HG02763 (cell line): ENCODE data around the gene TTC33.
"Not testable (repeated sequence)": the region's sequence is repeated elsewhere in the genome, so short reads cannot be mapped to it uniquely, and the experiment has no call there.

Experiments used
- ATAC-seq: cut with Tn5 transposase; IDR thresholded peaks from one replicate; pipeline ENCODE4 v1.9.1; 2021; ENCODE audit warnings: mild to moderate bottlenecking, moderate library complexity; ENCODE audit not compliant: unreplicated experiment

The TTC33 gene

DNA sequence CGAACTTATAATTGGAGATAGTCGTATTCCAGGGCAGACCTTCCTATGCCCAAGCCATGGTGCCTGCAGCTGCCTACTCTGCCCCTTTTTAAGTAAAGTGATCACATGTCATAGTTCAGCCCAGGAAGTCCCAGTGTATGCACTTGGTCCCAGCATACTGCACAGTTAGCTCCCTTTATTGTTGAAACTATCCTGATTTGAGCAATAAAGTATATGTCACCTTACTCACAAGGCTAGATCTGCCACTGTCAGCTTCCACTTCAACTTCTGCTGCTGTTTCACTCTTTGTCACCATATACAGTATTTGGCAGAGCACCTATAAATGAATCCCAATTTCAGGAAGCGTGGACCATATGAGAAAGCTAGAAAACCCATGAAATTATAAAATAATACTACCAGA lies 179.8 kb downstream of the TTC33 start:
- no peak for ATAC-seq

DNA sequence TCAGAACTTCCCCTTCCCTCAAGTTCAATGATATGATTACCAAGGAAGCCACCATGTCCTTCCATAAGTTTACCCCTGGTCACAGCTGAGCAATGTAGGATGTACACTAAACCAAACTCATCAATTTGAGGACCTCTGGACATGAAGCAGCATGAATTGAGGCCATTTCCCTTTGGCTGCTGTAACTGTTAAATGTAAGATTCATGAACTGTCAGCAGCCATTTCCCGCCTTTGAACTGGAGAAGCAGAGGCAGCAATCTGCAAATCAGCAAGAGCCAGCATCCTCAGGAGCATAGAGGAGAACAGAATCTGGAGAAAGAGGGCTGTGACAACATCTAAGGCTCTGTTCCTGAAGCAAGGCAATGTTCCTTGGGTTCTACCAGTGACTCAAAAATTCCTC lies 180.3 kb downstream of the TTC33 start:
- no peak for ATAC-seq

DNA sequence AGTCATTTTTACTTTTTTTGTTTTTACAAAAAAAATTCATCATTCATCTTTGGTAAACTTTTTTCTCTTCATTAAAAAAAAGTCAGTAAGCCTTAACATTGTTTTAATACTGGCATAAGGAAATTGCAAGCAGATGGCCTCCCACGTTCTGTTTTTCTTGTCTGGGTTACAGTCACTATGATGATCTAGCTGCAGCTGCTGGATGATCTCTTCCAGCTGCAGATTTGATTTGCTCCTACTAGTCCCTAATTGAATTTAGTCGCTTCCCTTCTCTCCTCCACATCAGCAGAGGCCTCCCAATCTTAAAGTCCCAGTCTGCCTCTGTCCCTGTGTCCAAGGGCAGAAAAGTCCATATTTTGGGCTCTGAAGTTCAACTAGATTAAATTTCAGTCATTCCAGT lies 182.8 kb downstream of the TTC33 start:
- ATAC-seq, result no peak

DNA sequence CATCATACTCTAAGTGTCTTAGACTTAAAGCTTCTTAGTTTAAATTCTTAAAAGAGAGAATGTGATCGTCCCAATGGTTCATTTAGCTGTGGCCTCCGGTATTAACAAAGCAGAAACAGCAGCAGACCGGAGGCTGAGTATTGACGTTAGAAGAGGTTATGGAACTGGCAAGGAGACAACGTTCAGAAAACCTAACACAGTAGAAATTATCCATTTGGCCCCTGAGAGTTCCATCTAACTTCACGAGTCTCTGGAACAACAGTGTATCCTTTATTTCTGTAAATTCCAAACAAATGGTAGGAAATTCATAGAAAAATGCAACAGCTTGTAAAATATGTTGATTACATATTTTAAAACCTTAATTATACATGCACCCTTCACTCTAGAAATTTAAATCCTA lies 183.4 kb downstream of the TTC33 start:
- ATAC-seq, result no peak

DNA sequence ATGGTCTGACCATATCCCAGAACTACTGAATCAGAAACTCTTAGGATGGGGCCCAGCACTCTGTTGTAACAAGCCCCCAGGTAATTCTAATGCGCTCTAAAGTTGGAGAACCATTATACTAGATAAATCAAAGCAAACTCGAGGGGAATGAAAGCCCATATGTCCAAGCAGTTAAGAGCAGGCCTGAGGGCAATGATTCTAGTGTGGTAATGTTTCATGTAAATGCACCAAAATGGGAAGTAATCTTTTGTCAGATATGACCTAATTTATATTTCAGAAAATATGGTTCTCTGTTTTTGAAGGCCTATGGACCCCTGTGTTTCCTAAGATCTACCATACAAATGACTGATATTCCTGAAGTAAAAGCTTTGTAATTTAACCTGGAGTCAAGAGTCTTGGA lies 184.0 kb downstream of the TTC33 start:
- ATAC-seq, result no peak

DNA sequence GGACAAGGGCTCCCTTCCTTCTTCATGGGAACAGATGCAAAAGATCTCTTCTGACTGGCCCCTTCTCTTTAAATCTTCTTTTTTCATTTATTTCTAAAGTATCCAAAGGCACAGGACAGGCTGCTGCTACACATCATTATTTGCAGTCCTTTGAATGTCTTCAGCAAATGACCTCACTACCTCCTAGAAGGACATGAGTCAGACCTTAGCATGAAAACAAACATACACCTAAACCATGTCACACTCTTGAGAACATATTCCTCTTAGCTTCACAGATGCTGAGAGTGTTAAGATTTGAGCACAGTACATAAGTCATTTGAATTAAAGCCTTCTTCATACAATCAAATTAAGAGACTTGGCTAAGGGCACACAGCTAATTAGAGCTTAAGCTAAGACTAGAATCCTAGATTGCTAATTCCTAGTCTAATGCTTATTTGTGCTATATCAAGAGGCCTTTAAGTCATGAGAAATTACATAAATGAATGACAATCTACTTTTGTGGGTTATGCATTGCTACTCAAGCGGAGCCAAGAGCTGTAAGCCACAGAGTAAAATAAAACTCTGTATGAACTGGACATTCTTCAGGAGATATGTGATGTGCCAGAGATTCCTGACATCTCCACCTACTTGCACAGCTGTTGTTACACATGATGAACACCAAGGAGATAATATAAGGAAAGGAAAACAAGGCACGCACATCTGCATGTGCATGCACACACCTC lies 185.2 kb downstream of the TTC33 start:
- ATAC-seq, result peak; percentile 73

DNA sequence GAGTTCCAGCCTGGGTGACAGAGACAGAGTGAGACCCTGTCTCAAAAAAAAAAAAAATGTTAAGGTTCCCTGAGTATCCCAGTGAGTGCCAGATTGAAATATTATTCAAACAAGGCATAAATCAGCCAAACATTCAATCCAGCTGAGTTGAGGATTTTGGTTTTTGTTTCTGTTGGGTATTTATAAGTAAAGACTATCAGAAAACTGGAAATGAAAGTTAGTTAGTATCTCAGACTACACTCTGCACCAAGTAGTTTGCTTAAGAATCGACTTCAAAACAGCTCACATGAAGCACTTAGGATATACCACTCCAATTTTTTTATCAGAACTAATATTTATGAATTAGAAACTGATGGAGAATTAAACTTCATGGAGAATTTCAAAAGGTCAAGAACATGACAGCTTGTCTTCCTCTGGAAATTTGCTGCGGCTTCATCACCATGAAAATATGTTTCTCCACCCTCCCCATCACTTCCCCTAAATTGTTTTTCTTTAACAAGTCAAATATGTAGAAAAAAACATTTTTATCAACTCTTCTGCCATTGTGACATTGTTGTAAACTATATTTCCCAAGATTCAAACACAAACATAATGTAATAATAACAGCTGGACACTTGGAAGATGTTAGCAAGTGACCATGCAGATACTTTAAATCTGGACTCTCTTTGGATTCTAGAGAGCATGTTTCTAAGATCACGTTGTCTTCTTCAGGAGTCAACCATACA lies 186.1 kb downstream of the TTC33 start:
- ATAC-seq, result peak; percentile 61

DNA sequence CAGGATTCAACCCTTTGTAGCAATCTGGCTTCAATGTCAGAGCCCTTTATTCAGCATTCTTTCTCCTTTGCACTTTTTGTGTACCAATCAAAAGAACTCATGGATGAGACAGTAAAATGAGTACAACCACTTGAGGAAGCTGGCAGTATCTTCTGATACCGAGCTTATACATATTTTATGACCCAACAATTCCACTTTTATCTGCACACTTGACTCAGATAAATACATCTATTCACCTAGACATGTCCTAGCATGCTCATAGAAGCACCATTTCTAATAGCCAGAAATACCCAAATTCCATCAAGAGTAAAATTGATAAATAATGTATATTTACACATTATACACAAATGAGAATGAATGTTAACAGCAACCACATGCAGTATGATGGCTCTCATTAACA lies 187.2 kb downstream of the TTC33 start:
- no peak for ATAC-seq

DNA sequence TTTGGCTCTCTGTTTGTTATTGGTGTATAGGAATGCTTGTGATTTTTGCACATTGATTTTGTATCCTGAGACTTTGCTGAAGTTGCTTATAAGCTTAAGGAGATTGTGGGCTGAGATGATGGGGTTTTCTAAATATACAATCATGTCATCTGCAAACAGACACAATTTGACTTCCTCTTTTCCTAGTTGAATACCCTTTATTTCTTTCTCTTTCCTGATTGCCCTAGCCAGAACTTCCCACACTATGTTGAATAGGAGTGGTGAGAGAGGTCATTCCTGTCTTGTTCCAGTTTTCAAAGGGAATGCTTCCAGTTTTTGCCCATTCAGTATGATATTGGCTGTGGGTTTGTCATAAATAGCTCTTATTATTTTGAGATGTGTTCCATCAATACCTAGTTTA lies 192.6 kb downstream of the TTC33 start:
- not testable (repeated sequence) for ATAC-seq

DNA sequence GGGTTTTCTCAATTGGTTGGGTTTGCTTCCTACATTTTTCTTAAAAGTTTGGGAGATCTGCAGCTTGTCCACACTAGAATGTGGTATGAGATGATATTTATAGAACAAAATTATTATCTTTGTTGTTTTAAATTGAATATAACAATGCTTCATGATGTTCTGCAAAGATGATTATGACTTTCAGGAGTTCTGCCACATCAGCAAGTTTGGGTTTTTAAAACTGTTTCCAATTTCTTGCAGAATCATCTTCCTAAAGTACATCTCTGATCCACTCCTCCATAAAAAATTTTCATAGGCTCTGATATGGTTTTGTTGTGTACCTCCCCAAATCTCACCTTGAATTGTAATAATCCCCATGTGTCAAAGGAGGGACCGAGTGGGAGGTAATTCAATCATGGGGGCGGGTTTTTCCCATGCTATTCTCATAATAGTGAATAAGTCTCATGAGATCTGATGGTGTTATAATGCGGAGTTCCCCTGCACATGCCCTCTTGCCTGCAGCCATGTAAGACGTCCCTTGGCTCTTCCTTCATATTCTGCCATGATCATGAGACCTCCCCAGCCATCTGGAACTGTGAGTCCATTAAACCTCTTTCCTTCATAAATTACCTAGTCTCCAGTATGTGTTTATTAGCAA lies 195.2 kb downstream of the TTC33 start:
- no peak for ATAC-seq

DNA sequence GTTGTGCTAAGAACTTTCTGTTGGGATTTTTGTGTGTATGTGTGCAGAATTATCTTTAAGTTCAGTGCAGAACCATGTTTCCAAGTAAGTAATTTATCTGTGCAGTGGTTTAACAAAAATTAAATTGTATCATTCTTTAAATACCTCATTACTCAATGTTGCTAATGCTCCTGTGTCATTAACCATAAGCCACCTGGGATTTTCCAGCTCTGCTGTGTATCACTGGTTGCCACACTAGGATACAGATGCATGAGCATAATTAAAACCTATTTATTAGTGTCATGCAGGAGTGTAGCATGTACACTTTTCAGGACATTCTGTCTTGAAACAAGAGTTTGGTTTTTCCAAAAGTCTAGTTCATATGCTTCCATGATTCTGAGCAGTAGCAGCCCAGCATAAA lies 196.5 kb downstream of the TTC33 start:
- ATAC-seq, result no peak

DNA sequence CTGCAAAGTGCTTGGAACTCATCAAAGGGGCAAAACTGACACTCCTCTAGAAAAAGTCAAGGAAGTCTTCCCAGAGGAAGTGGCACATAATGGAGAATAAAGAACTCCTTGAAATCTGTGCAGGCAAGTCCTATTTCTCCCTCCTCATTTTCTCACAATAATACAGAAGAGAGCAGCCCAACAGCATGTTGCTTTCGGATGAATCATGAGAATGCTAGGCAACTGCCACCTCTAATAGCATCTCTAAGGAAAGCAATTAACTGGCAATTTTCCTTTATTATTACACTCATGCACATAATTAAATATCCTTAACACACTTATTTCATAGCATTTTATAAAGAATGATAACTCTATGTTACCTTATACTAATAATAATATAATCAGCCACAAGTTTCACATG lies 198.3 kb downstream of the TTC33 start:
- ATAC-seq, result no peak

DNA sequence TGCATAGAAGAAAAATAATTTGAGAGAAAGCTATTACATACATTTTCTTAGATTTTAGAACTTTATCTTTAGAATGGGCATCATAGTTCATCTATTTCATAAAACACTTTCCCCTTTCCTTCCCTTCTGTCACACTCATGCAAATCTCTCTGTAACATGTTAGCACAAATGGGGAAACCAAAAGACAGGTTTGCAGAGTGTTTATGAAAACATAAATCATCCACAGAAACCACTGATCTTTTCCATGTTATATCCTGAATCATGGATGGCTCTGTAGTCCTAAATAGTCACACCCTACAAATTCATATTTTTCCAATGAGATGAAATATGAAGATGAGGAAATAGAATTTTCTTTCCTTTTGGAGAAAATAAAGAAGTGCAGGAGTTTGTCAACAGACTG lies 198.9 kb downstream of the TTC33 start:
- ATAC-seq, result no peak

DNA sequence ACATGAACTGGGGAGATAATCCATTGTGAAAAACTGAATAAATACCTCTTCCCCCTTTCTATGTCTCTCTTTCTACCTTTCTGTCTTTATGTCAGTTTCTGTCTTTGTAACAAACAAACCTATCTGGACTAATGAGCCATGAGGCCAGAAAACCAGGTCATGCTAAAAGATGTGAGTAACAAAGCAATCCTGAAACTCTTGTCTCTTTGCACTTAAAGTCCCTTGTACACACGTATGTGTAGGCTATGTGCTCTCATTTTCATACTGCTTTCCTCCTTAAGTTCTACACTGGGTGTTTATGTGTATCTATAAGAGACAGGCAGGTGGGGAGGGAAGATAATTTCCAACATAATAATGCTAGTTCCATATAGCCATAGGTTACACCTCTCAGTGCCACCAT lies 199.9 kb downstream of the TTC33 start:
- ATAC-seq, result no peak

DNA sequence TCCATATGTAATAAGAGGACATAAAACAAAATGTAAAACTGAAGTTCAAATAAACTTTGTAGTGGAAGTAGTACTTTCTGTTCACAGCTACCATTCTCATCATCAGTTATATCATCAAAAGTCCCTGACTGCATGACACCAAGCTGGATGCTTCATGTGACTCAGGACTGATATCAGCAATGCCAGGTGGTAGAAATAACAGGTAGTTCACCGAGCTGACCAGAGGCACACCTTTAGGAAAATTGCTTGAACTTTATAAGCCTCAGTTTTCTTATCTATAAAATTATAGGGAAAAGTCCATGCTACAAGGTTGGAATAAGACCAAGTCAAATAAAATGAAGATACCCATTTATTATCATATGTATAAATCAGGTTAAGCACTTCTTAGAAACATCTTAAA lies 200.9 kb downstream of the TTC33 start:
- ATAC-seq, result no peak

DNA sequence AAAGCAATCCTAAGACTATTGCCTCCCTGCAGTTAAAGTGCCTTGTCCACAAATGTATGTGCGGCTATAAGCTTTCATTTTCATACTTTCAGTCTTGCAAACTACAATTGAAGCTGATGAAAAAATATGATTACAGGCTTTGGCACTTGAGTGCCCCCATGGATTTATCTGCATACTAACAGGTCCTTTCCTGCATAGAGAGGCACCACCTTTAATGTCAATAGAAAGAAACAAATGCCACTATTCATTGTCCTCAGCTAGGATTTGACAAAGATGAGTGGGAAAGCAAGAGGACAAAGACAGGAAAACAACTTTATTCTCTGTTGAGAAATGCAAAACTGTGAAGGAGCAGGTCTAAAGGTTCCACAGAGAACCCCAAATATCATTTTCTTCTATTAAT lies 201.7 kb downstream of the TTC33 start:
- no peak for ATAC-seq

DNA sequence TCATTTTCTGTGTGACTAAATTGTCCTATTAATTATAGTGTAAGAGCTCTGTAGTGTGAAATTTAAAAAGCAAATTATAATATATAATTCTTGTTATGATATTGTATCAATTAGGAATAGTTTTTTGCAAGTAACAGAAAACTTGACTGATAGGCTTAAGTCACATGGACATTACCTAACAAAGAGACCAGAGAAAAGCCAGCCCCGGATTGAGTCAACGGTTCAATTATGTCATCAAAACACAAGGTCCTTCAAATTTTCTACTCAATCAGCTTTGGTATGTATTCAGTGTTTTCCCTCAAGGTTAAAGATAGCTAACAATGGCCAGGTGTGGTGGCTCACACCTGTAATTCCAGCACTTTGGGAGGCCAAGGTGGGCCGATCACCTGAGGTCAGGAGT lies 202.8 kb downstream of the TTC33 start:
- no peak for ATAC-seq

DNA sequence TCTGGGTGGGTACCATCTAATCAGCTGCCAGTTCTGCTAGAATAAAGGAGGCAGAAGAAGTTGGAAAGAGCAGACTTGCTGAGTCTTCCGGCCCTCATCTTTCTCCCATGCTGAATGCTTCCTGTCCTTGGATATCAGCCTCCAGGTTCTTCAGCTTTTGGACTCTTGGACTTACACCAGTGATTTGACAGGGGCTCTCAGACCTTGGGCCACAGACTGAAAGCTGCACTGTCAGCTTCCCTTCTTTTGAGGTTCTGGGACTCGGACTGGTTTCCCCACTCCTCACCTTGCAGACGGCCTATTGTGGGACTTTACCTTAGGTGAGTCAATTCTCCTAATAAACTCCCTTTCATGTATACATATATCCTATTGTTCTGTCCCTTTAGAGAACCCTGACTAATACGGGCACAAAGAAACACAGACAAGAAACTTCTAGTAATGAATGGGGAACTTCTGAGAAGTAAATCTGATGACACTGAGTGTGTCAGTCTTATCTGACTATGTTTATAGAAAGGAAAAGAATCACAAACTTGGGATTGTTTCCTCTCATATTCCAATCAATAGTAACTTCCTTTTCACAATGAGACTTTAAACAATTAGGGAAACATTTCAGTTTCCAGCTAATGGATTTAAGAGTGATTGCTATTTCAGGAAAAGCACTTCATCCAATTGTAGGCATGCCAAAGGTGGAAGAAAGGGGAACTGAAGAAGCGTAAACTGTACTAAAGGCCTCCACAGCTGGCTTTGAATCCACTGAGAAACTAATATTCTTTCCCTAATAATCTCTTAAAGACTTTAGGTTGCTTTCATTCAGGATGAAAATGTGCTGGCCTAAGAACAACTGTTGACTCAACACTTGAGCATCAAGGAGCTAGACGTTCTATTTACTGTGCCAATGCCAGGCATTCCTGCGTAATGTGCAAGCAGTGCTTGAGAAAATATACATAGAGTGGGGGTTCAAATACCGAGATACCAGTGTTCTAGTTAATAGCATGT lies 204.0 kb downstream of the TTC33 start:
- ATAC-seq, result no peak

DNA sequence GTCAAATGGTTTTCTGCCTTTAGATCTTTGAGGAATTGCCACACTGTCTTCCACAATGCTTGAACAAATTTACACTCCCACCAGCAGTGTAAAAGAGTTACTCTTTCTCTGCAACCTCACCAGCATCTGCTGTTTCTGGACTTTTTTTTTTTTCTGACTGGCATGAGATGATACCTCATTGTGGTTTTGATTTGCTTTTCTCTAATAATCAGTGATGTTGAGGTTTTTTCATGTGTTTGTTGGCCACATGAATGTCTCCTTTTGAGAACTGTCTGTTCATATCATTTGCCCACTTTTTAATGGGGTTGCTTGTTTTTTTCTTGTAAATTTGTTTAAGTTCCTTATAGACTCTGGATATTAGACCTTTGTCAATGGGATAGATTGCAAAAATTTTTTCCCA lies 205.3 kb downstream of the TTC33 start:
- no peak for ATAC-seq

DNA sequence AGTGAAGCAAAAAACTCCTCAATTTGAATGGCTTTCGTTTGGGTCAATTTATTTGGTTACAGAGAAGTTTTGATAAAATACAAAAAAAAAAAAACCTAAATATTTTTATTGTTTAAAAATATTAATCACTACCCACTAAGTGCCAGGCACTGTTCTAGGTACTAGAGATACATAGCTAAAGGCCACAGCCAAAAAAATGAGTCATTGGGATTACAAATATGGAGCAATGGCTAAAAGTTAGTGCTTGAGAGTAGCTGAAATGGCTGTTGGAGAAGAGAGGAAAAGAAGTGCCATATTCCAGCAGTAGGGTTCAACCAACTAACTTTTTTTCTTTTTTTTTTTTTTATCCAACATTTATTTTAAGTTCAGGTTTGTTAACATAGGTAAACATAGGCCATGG lies 206.1 kb downstream of the TTC33 start:
- no peak for ATAC-seq

DNA sequence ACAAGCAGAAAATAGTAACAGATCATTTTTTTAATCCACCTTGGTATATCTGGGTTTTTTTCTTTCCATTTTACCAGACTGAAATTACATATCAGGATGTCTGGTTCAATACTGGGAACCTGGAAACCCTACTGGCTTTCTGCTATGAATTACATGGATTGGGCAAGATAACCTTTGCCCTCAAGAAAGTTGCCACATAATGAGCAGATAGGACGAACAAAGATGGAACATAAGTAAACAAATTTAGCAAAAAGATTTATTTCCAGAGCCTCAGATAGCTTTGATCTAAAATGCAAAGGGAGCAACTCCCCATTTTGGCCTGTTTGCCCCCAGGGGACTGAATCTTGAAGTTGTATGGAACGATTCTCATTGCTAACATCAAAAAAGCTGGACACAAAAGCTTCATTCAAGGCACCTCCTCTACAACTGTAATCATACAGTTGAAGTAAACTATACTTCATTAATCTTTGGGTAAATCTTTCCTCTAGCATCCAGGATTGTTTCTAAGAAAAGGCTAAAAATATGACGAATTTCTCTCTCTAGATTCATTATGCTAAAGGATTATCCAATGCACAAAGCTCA lies 207.7 kb downstream of the TTC33 start:
- no peak for ATAC-seq
